GM11168 (cell line): Measurements from ENCODE around the gene TARP.
"Not testable (repeated sequence)": the region's sequence is repeated elsewhere in the genome, so short reads cannot be mapped to it uniquely, and the experiment has no call there.

Experiments used
- in situ Hi-C: fragments of 300-500 bp; cut with MboI; formaldehyde crosslinking; loops from one replicate; pipeline ENCODE4 v1.12.0; 2022; ENCODE audit warnings: low sequenced_read_pairs; ENCODE audit not compliant: unreplicated experiment

Gene TARP

GRCh38 chr7:38265958-38266357 lies 7.5 kb downstream of the TARP start:
- in situ Hi-C loops, result not testable (repeated sequence)

GRCh38 chr7:38264602-38265001 lies 8.8 kb downstream of the TARP start:
- in situ Hi-C loops, result not testable (repeated sequence)

GRCh38 chr7:38263274-38263673 lies 10.2 kb downstream of the TARP start:
- in situ Hi-C loops, result not testable (repeated sequence)

- in situ Hi-C loops, result no loop called here
Observed at GRCh38 chr7:38262545-38262944, 10.9 kb downstream of the TARP start.

GRCh38 chr7:38262026-38262425 lies 11.4 kb downstream of the TARP start:
- in situ Hi-C loops, result not testable (repeated sequence)

GRCh38 chr7:38261601-38262000 lies 11.8 kb downstream of the TARP start:
- in situ Hi-C loops, result not testable (repeated sequence)

- in situ Hi-C loops, result not testable (repeated sequence)
Observed at GRCh38 chr7:38259157-38259556, 14.3 kb downstream of the TARP start.

- in situ Hi-C loops, result no loop called here
Observed at GRCh38 chr7:38257350-38257677, 16.1 kb downstream of the TARP start.

GRCh38 chr7:38249849-38250248 lies 23.6 kb downstream of the TARP start:
- in situ Hi-C loops, result not testable (repeated sequence)

GRCh38 chr7:38248069-38248567 lies 25.3 kb downstream of the TARP start:
- in situ Hi-C loops, result no loop called here

- in situ Hi-C loops, result no loop called here
Observed at GRCh38 chr7:38245409-38245977, 27.9 kb downstream of the TARP start.

GRCh38 chr7:38244516-38244915 lies 28.9 kb downstream of the TARP start:
- in situ Hi-C loops, result no loop called here

- in situ Hi-C loops, result not testable (repeated sequence)
Observed at GRCh38 chr7:38243345-38243744, 30.1 kb downstream of the TARP start.

GRCh38 chr7:38242814-38243213 lies 30.6 kb downstream of the TARP start:
- in situ Hi-C loops, result no loop called here

- in situ Hi-C loops, result no loop called here
Observed at GRCh38 chr7:38241071-38241470, 32.4 kb downstream of the TARP start.

- in situ Hi-C loops, result not testable (repeated sequence)
Observed at GRCh38 chr7:38239129-38239528, 34.3 kb downstream of the TARP start.

- in situ Hi-C loops, result no loop called here
Observed at GRCh38 chr7:38235606-38236005, 37.8 kb downstream of the TARP start.

- in situ Hi-C loops, result not testable (repeated sequence)
Observed at GRCh38 chr7:38234759-38235158, 38.7 kb downstream of the TARP start.

- in situ Hi-C loops, result no loop called here
Observed at GRCh38 chr7:38232502-38233366, 40.7 kb downstream of the TARP start.

- in situ Hi-C loops, result loop anchor here (5.0 kb wide), 1 partner anchor 87 kb away; no protein-coding TSS in a partner anchor
Observed at GRCh38 chr7:38229884-38230642, 43.4 kb downstream of the TARP start.

GRCh38 chr7:38229386-38229785 lies 44.0 kb downstream of the TARP start:
- in situ Hi-C loops, result loop anchor here (5.0 kb wide), 1 partner anchor 88 kb away; no protein-coding TSS in a partner anchor
